Measurements from ENCODE around the gene RAD9A.

DNA sequence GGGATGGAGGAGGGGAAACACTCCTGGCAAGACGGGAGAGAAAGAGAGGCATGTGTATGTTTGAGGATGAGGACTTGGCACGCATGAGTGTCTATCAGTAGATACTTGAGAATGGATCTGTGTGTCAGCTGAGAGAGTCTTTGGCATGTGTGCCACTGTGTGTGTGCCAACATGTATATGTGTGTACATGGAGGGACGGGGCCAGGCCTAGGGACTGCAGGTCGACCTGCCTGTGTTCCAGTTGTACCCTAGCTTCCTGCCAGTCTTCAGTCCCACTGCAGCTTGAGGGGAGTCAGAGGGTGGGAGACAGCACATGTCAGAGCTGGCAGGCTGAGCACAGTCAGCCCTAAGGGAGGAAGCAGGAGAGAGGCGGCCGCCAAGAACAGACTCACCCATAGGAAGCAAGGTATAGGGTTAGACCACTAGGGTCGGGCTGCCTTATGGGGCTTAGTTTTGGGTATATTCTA is 24.0 kb upstream of the RAD9A start:
- TF ChIP-seq, protein P1, sequence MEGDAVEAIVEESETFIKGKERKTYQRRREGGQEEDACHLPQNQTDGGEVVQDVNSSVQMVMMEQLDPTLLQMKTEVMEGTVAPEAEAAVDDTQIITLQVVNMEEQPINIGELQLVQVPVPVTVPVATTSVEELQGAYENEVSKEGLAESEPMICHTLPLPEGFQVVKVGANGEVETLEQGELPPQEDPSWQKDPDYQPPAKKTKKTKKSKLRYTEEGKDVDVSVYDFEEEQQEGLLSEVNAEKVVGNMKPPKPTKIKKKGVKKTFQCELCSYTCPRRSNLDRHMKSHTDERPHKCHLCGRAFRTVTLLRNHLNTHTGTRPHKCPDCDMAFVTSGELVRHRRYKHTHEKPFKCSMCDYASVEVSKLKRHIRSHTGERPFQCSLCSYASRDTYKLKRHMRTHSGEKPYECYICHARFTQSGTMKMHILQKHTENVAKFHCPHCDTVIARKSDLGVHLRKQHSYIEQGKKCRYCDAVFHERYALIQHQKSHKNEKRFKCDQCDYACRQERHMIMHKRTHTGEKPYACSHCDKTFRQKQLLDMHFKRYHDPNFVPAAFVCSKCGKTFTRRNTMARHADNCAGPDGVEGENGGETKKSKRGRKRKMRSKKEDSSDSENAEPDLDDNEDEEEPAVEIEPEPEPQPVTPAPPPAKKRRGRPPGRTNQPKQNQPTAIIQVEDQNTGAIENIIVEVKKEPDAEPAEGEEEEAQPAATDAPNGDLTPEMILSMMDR (IDR thresholded peaks at IDR 0.05), result no peak
- TF ChIP-seq ZFX (IDR thresholded peaks at IDR 0.05; ENCODE audit: borderline replicate concordance), result no peak

Measured in 22Rv1 (cell line).